CD4-positive, alpha-beta T cell treated with Interleukin-12 subunit alpha and Interleukin-12 subunit beta, for 1 hour (primary cell): ENCODE measurements around the gene PRKAR1A.
"Not testable (repeated sequence)": the region's sequence is repeated elsewhere in the genome, so short reads cannot be mapped to it uniquely, and the experiment has no call there.

Experiments used
- DNase-seq: peaks from one replicate; pipeline ENCODE4 v3.0.0-alpha.2; 2020

PRKAR1A gene

GRCh38 chr17:68512247-68512959 lies at the start of gene PRKAR1A:
TSS of gene PRKAR1A (plus strand) at chr17:68512430. CDS start at chr17:68515400, 2,970 bp downstream.
- DNase-seq: peak; percentile 94

GRCh38 chr17:68463211-68464019 lies 48.8 kb upstream of the PRKAR1A start:
- DNase-seq: no peak

GRCh38 chr17:68468334-68468733 lies 43.9 kb upstream of the PRKAR1A start:
- DNase-seq: no peak

- DNase-seq: no peak
Observed at GRCh38 chr17:68468788-68469187, 43.4 kb upstream of the PRKAR1A start.

GRCh38 chr17:68470961-68471360 lies 41.3 kb upstream of the PRKAR1A start:
- no peak for DNase-seq

- DNase-seq: no peak
Observed at GRCh38 chr17:68480885-68481284, 31.3 kb upstream of the PRKAR1A start.

GRCh38 chr17:68482576-68483041 lies 29.6 kb upstream of the PRKAR1A start:
- DNase-seq: no peak

GRCh38 chr17:68484458-68484857 lies 27.8 kb upstream of the PRKAR1A start:
- DNase-seq: no peak

GRCh38 chr17:68489919-68490318 lies 22.3 kb upstream of the PRKAR1A start:
- no peak for DNase-seq

- no peak for DNase-seq
Observed at GRCh38 chr17:68491381-68492231, 20.6 kb upstream of the PRKAR1A start.

- not testable (repeated sequence) for DNase-seq
Observed at GRCh38 chr17:68492394-68493054, 19.7 kb upstream of the PRKAR1A start.

GRCh38 chr17:68495081-68495480 lies 17.1 kb upstream of the PRKAR1A start:
- DNase-seq: no peak

GRCh38 chr17:68497885-68498319 lies 14.3 kb upstream of the PRKAR1A start:
- peak; percentile 30 for DNase-seq

GRCh38 chr17:68498479-68499326 lies 13.5 kb upstream of the PRKAR1A start:
- DNase-seq: no peak

GRCh38 chr17:68499587-68499986 lies 12.6 kb upstream of the PRKAR1A start:
- no peak for DNase-seq

- no peak for DNase-seq
Observed at GRCh38 chr17:68501074-68501473, 11.2 kb upstream of the PRKAR1A start.

GRCh38 chr17:68505951-68506350 lies 6.3 kb upstream of the PRKAR1A start:
- DNase-seq: no peak

- no peak for DNase-seq
Observed at GRCh38 chr17:68507576-68507975, 4.7 kb upstream of the PRKAR1A start.

GRCh38 chr17:68509141-68510057 lies 2.8 kb upstream of the PRKAR1A start:
- peak; percentile 26 for DNase-seq

GRCh38 chr17:68511254-68511670 lies 968 bp upstream of the PRKAR1A start:
- no peak for DNase-seq
